K562 (cell line): ENCODE measurements around the gene SH3YL1. TPM values are rescaled to one million over a fixed set of nuclear protein-coding genes. Genes with fewer than 3 reads are reported as not detected.

Experiments used
- ATAC-seq: fragments of 200-7000 bp; cut with Tn5 transposase; 3 replicates; pipeline ENCODE4 v1.9.1; 2020; ENCODE audit warnings: moderate library complexity
- BruUV-seq: library from RNA; stranded (reverse); fragments of 400-500 nt; replicated peaks from 2 replicates; lab custom pipeline; 2021; lab: Mats Ljungman, UMichigan
- CTCF ChIA-PET: fragments of 300-600 bp; formaldehyde crosslinking; extraction: SDS; loops from one replicate; lab custom pipeline; 2021; ENCODE audit warnings: low intra/inter-chr PET ratio; lab: Yijun Ruan, JAX
- POLR2A ChIA-PET: fragments of 300-600, 350-650 bp; sonication (Branson Sonifier 250); formaldehyde crosslinking; extraction: SDS; loops from one replicate; lab custom pipeline; 2021; ENCODE audit warnings: antibody characterized with exemption, inconsistent platforms; lab: Yijun Ruan, JAX
- DNase-seq, 4 experiments: peaks; one replicate each; pipeline versions ENCODE4 v3.0.0 to v3.0.0-alpha.2; 2011 to 2018; ENCODE audit warnings: low spot score in 3 of 4, mixed read lengths in 3 of 4; ENCODE audit errors: extremely low read depth in 1 of 4
- FAIRE-seq: peaks from 2 replicates; lab custom pipeline; 2011; peaks lifted over from hg19 to GRCh38; lab: Jason Lieb, UNC
- H2AFZ ChIP-seq: 2 replicates; pipeline ENCODE4 v1.6.0; 2011; ENCODE audit warnings: low read depth, low read length, control low read depth, inconsistent platforms
- H3K27ac ChIP-seq: fragments of 200-600 bp; 3 replicates; pipeline ENCODE4 v1.8.0; 2011; ENCODE audit warnings: low read depth, mild to moderate bottlenecking, control low read depth, inconsistent platforms, low read length, moderate library complexity, mixed read lengths; ENCODE audit errors: extremely low read depth
- H3K27me3 ChIP-seq, 2 experiments: fragments of 300-600 bp in 1 of 2; 2 replicates in 1 of 2; 3 replicates in 1 of 2; pipeline versions ENCODE4 v1.6.0 to v1.8.0; 2011; ENCODE audit warnings: inconsistent platforms in 2 of 2, low read length in 2 of 2, mild to moderate bottlenecking in 1 of 2, mixed read lengths in 1 of 2, moderate library complexity in 1 of 2; ENCODE audit not compliant: control insufficient read depth in 2 of 2, insufficient read depth in 2 of 2
- H3K36me3 ChIP-seq: fragments of 300-600 bp; 3 replicates; pipeline ENCODE4 v1.8.0; 2011; ENCODE audit warnings: mild to moderate bottlenecking, low read length, inconsistent platforms; ENCODE audit not compliant: control insufficient read depth, insufficient read depth
- H3K4me1 ChIP-seq, 2 experiments: fragments of 200-600 bp in 1 of 2; replicated peaks in 1 of 2; 2 replicates in 1 of 2; 3 replicates in 1 of 2; pipeline versions ENCODE4 v1.5.1 to v1.8.0; 2011; ENCODE audit warnings: inconsistent platforms in 2 of 2, low read length in 2 of 2, mild to moderate bottlenecking in 1 of 2, mixed read lengths in 1 of 2, moderate library complexity in 1 of 2; ENCODE audit not compliant: control insufficient read depth in 2 of 2, insufficient read depth in 2 of 2
- H3K4me2 ChIP-seq: 2 replicates; pipeline ENCODE4 v1.6.1; 2011; ENCODE audit warnings: low read length, control low read depth, inconsistent platforms, mixed read lengths; ENCODE audit not compliant: insufficient read depth
- H3K4me3 ChIP-seq: fragments of 200-600 bp; sonication (generic), shearing (Covaris generic); 2 replicates; pipeline ENCODE4 v1.5.1; 2016; ENCODE audit warnings: control low read depth, inconsistent platforms
- H3K79me2 ChIP-seq: fragments of 200-600 bp; 3 replicates; pipeline ENCODE4 v1.8.0; 2011; ENCODE audit warnings: low read length, inconsistent platforms; ENCODE audit not compliant: control insufficient read depth, insufficient read depth
- H3K9ac ChIP-seq, 2 experiments: 2 replicates each; pipeline versions ENCODE4 v1.6.0 to v1.6.1; 2011; ENCODE audit warnings: low read depth in 2 of 2, low read length in 2 of 2, control low read depth in 1 of 2, inconsistent platforms in 1 of 2, mild to moderate bottlenecking in 1 of 2, mixed read lengths in 1 of 2; ENCODE audit not compliant: insufficient read depth in 1 of 2
- H3K9me1 ChIP-seq: one replicate; pipeline ENCODE4 v1.6.0; 2011; ENCODE audit warnings: inconsistent platforms, mild to moderate bottlenecking, low read length, moderate library complexity; ENCODE audit not compliant: control insufficient read depth, insufficient read depth
- H3K9me3 ChIP-seq: replicated peaks from 2 replicates; pipeline ENCODE4 v1.5.1; 2011; ENCODE audit warnings: low read depth, low read length, inconsistent platforms; ENCODE audit not compliant: control insufficient read depth, insufficient read depth
- H4K20me1 ChIP-seq: replicated peaks from 2 replicates; pipeline ENCODE4 v1.6.1; 2011; ENCODE audit warnings: low read length, inconsistent platforms, mixed read lengths; ENCODE audit not compliant: control insufficient read depth, insufficient read depth
- BHLHE40 ChIP-seq: IDR thresholded peaks from 2 replicates; pipeline ENCODE4 v1.6.1; 2011; ENCODE audit warnings: low read length, improper control_type of control experiment
- CBX5 ChIP-seq: IDR thresholded peaks from 2 replicates; pipeline ENCODE4 v1.6.1; 2014; ENCODE audit warnings: low read depth, borderline replicate concordance
- ELF2 ChIP-seq: fragments of 250-450 bp; sonication (Bioruptor Pico); IDR thresholded peaks from 2 replicates; pipeline ENCODE4 v1.5.0; 2021; ENCODE audit warnings: mild to moderate bottlenecking
- FOXK2 ChIP-seq, 2 experiments: fragments of 450-650 bp; IDR thresholded peaks in 1 of 2; conservative IDR thresholded peaks in 1 of 2; 2 replicates each; pipeline ENCODE4 v1.6.1; 2016; ENCODE audit warnings: low read depth in 2 of 2, mild to moderate bottlenecking in 1 of 2
- FUS ChIP-seq: fragments of 200-400 bp; formaldehyde crosslinking; optimal IDR thresholded peaks from 2 replicates; pipeline ENCODE3; 2017; ENCODE audit warnings: low read depth, low read length
- ILK ChIP-seq: fragments of 450-650 bp; IDR thresholded peaks from 2 replicates; pipeline ENCODE4 v1.6.1; 2016; ENCODE audit warnings: missing genetic modification characterization, low read depth, mild to moderate bottlenecking, missing compliant biosample characterization, moderate library complexity, borderline replicate concordance
- MCM3 ChIP-seq: fragments of 450-650 bp; IDR thresholded peaks from 2 replicates; pipeline ENCODE4 v1.6.1; 2016
- MXI1 ChIP-seq: IDR thresholded peaks from 2 replicates; pipeline ENCODE4 v1.6.1; 2011; ENCODE audit warnings: low read depth, mild to moderate bottlenecking, improper control_type of control experiment, low read length
- NUFIP1 ChIP-seq: fragments of 450-650 bp; IDR thresholded peaks from 2 replicates; pipeline ENCODE4 v1.6.1; 2018; ENCODE audit not compliant: partially characterized antibody
- PPARD ChIP-seq: fragments of 250-450 bp; sonication (Bioruptor Pico); IDR thresholded peaks from 2 replicates; pipeline ENCODE4 v1.8.0; 2022; ENCODE audit warnings: inconsistent platforms, mild to moderate bottlenecking, moderate library complexity
- RBM14 ChIP-seq: fragments of 200-400 bp; formaldehyde crosslinking; IDR thresholded peaks from 2 replicates; pipeline ENCODE4 v1.6.1; 2018; ENCODE audit warnings: low read depth, mild to moderate bottlenecking, low read length, moderate library complexity, borderline replicate concordance; ENCODE audit not compliant: insufficient read depth
- SMARCB1 ChIP-seq: IDR thresholded peaks from 2 replicates; pipeline ENCODE4 v1.6.1; 2011; ENCODE audit warnings: improper control_type of control experiment, low read depth; ENCODE audit not compliant: insufficient read length
- TEAD1 ChIP-seq, 2 experiments: fragments of 450-650 bp in 1 of 2; sonication (generic) in 1 of 2; formaldehyde crosslinking; IDR thresholded peaks; 2 replicates each; pipeline versions ENCODE4 v1.4.0 to v1.8.0; 2020 to 2022; ENCODE audit warnings: mild to moderate bottlenecking in 2 of 2, missing genetic modification reagents in 1 of 2
- THRA ChIP-seq: fragments of 450-650 bp; IDR thresholded peaks from 2 replicates; pipeline ENCODE4 v1.6.1; 2017; ENCODE audit warnings: mild to moderate bottlenecking, moderate library complexity
- XRCC5 ChIP-seq: fragments of 200-400 bp; formaldehyde crosslinking; IDR thresholded peaks from 2 replicates; pipeline ENCODE4 v1.6.1; 2017; ENCODE audit warnings: low read depth, mild to moderate bottlenecking, low read length
- ZNF668 ChIP-seq: fragments of 250-450 bp; sonication (Bioruptor Pico); IDR thresholded peaks from 2 replicates; pipeline ENCODE4 v1.8.0; 2022; ENCODE audit warnings: mild to moderate bottlenecking, inconsistent platforms
- ZNF695 ChIP-seq: fragments of 450-650 bp; formaldehyde crosslinking; IDR thresholded peaks from 2 replicates; pipeline ENCODE4 v1.4.0; 2020; ENCODE audit warnings: mild to moderate bottlenecking, moderate library complexity
- WGBS: fragments of 100-300 bp; shearing (Covaris generic); methylation state at CpG from one replicate; pipeline ENCODE4 v1.1.6; 2016; ENCODE audit warnings: low coverage, mixed read lengths; ENCODE audit not compliant: insufficient coverage; ENCODE audit errors: missing lambda C conversion rate; 5-methylcytosine and 5-hydroxymethylcytosine counted together
- in situ Hi-C: fragments of 300-500 bp; cut with MboI; formaldehyde crosslinking; loops from 4 replicates; pipeline ENCODE4 v1.15.0; 2018; ENCODE audit warnings: inconsistent platforms, mixed read lengths
- intact Hi-C: fragments of 100-400 bp; cut with micrococcal nuclease; formaldehyde crosslinking; loops from 2 replicates; pipeline ENCODE4 v1.14.2; 2022
- polyA plus RNA-seq, 8 experiments: library from polyadenylated mRNA; depleted of rRNA in 4 of 8; stranded (reverse) in 5 of 8; unstranded in 3 of 8; fragments of >200 nt; fragmentation: Nextera tagmentation in 2 of 8; fragmentation: Illumina TruSeq in 1 of 8; extraction: Ambion mirVana in 2 of 8; extraction: Trizol in 1 of 8; gene quantifications; 2 replicates each; pipeline versions ENCODE4 v1.2.1 to v1.2.3, GENCODE V29; 2011 to 2014; ENCODE audit warnings: inconsistent platforms in 1 of 8, missing spikeins in 1 of 8
- total RNA-seq, 7 experiments: library from RNA; depleted of rRNA in 6 of 7; stranded (reverse); fragments of >200 nt in 6 of 7; fragmentation: Illumina TruSeq in 2 of 7; extraction: Trizol in 2 of 7; gene quantifications; 2 replicates each; pipeline versions ENCODE4 v1.2.1 to v1.2.3, GENCODE V29; 2011 to 2021; ENCODE audit warnings: low replicate concordance in 1 of 7

The SH3YL1 gene
- total and polyA plus RNA-seq, 9 of the 15 experiments (the other 6 are each of a cell fraction or from before 2014, with no cell fraction given), result 3.9 to 7.8 (median 5.3) TPM

- WGBS, result 28% methylated on average over 7 of the region's 7 CpGs
- no peak for FAIRE-seq
Measured at GRCh38 chr2:254241-254640, 9.6 kb downstream of the SH3YL1 start.

More at GRCh38 chr2:254241-254640, 9.6 kb downstream of the SH3YL1 start:
- H3K9me3 ChIP-seq, result peaks cover 8% of the 10 kb centered on the region
- no peaks in the 10 kb centered on the region for H3K4me1 ChIP-seq
- in situ Hi-C loops (no loop called here), intact Hi-C loops (no loop called here)
- no peak overlapping the region for H3K4me3 ChIP-seq
- no peaks in the 10 kb centered on the region for H3K36me3 ChIP-seq
- ATAC-seq, result no peak
- no peak for TF ChIP-seq XRCC5
- TF ChIP-seq MCM3, result no peak
- TF ChIP-seq ILK (tag), result no peak
- no peak for TF ChIP-seq ZNF695 (CRISPR knock-in tag)
- TF ChIP-seq NUFIP1, result no peak
- TF ChIP-seq ZNF668, result no peak
- no peak for TF ChIP-seq FOXK2 (conservative IDR thresholded peaks at IDR 0.05 in 1 of 2, IDR thresholded peaks at IDR 0.05 in 1 of 2; ENCODE audit: low read depth in 2 of 2)
- TF ChIP-seq THRA, result no peak
- no peak for TF ChIP-seq ELF2 (CRISPR knock-in tag)
- no peak for TF ChIP-seq SMARCB1
- TF ChIP-seq MXI1, result no peak
- TF ChIP-seq PPARD, result no peak
- TF ChIP-seq TEAD1 (CRISPR knock-in tag; IDR thresholded peaks at IDR 0.05), result no peak
- no peak for TF ChIP-seq RBM14
- no peak for TF ChIP-seq BHLHE40
- no peak for TF ChIP-seq FUS
- TF ChIP-seq CBX5, result no peak
- no peak overlapping the region for H3K9ac ChIP-seq
- no peak for DNase-seq
- no peaks in the 10 kb centered on the region for H3K79me2 ChIP-seq
- H4K20me1 ChIP-seq, result no peaks in the 10 kb centered on the region
- H3K4me2 ChIP-seq, result no peak overlapping the region
- no peaks in the 10 kb centered on the region for H3K27me3 ChIP-seq
- BruUV-seq, result no TSS peak
- ChIA-PET CTCF (no interaction called here), POLR2A (no interaction called here)
- H3K9me1 ChIP-seq, result no peaks in the 10 kb centered on the region
- H2AFZ ChIP-seq, result 0 out of 2 replicates have a peak overlapping the region, but pooled peaks have one; percentile 14
- no peak overlapping the region for H3K27ac ChIP-seq
